Measurements from ENCODE around the gene SNRNP25.

GRCh38 chr16:44655-45054 lies 9.0 kb upstream of the SNRNP25 start:
- TF ChIP-seq YY1 (IDR thresholded peaks at IDR 0.05; ENCODE audit: insufficient read depth, insufficient read length) (no peak), SUZ12 (IDR thresholded peaks at IDR 0.05; ENCODE audit: extremely low read depth, insufficient read depth, insufficient read length) (no peak)
